ENCODE results near the gene ARHGAP1. TPM values are rescaled to one million over a fixed set of nuclear protein-coding genes. Genes with fewer than 3 reads are reported as not detected.

Gene ARHGAP1
- total and polyA plus RNA-seq, 2 of the 13 experiments (the other 11 are each of a cell fraction or from before 2014, with no cell fraction given): 18.6 to 30.3 TPM

DNA sequence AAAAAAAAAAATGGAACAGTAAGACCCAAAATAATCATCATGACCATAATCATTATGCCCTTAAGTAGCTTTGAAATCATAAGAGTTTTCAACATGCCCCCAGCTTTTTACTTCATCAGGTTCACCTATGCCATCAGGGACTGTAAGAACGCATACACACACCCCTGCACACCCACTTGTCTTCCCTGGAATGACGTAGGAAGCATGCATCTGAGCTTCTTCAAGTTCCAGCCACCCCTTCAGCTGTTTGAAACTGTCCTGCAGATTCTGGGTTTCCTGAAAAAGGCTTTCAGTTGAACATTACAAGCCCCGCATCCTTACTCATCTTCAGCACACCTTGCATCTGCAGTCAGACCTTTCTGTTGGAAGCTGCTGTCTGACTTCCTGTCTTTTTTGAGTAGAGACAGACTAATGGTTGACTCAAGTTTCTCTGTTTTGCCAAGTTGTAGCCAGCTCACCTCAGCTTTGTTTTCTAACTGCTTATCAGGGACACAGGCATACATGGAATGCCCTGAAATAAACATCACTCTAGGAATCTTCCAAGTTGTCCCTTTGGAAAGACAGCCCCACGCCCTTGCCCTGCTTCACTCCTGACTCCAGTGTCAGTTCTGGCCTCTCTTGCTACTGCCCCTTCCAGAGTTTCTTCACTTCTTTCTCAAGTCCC lies 37.0 kb downstream of the ARHGAP1 start (continued):
- no peak for TF ChIP-seq GATAD2A (CRISPR knock-in tag; IDR thresholded peaks at IDR 0.05)
- TF ChIP-seq, protein P1, sequence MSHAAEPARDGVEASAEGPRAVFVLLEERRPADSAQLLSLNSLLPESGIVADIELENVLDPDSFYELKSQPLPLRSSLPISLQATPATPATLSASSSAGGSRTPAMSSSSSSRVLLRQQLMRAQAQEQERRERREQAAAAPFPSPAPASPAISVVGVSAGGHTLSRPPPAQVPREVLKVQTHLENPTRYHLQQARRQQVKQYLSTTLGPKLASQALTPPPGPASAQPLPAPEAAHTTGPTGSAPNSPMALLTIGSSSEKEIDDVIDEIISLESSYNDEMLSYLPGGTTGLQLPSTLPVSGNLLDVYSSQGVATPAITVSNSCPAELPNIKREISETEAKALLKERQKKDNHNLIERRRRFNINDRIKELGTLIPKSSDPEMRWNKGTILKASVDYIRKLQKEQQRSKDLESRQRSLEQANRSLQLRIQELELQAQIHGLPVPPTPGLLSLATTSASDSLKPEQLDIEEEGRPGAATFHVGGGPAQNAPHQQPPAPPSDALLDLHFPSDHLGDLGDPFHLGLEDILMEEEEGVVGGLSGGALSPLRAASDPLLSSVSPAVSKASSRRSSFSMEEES (CRISPR knock-in tag; IDR thresholded peaks at IDR 0.05): no peak
- TF ChIP-seq RARG (CRISPR knock-in tag; IDR thresholded peaks at IDR 0.05; ENCODE audit: low read depth): no peak
- no peak for TF ChIP-seq MAFG (CRISPR knock-in tag; IDR thresholded peaks at IDR 0.05)

DNA sequence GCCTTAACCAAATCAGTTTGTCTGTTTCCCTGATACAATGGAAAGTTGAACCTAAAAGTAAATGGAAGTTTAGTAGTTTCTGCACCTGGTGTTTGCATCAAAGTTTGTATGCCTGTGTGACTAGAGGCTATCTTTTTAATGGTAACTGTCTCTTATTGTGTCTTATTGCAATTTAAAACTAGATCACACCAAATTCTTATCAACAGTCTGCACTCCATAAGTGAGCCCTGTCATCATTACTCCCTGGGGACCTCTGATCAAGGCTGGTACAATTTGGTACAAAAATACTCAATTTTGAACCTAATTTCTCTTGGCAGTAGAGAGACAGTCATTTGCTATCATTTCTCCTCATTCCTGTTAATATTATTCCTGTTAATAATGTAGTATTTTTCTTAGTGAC lies 38.1 kb downstream of the ARHGAP1 start:
- Histone ChIP-seq H3K36me3 (replicated peaks in 1 of 2; ENCODE audit: control insufficient read depth in 1 of 2, insufficient read depth in 2 of 2, low read length in 2 of 2) (peaks cover 36 to 87% of the 10 kb centered on the region in 2 experiments), H3K4me2 (ENCODE audit: low read depth, low read length) (no peak overlapping the region), H3K9ac (ENCODE audit: insufficient read depth, low read depth, low read length) (no peak overlapping the region), H3K4me3 (replicated peaks in 1 of 3; ENCODE audit: insufficient read depth in 1 of 3, low read depth in 2 of 3, low read length in 3 of 3) (no peak overlapping the region), H3K4me1 (ENCODE audit: insufficient read depth, low read length) (no peaks in the 10 kb centered on the region), H3K27ac (ENCODE audit: extremely low read length, insufficient read depth, low read length) (no peak overlapping the region), H3K9me3 (ENCODE audit: low read length) (no peaks in the 10 kb centered on the region), H3K27me3 (ENCODE audit: control insufficient read depth in 1 of 2, insufficient read depth in 2 of 2, low read length in 2 of 2) (no peaks in the 10 kb centered on the region), H4K20me1 (ENCODE audit: insufficient read depth, low read length) (no peaks in the 10 kb centered on the region), H2AFZ (ENCODE audit: low read length) (no peak overlapping the region), H3K79me2 (ENCODE audit: insufficient read depth, low read length) (no peaks in the 10 kb centered on the region)
- ATAC-seq: no peak
- DNase-seq (ENCODE audit: low spot score): no peak
- in situ Hi-C loops (cut with HindIII; ENCODE audit: extremely low pct_ligation_motif_present, low pct_unique_long_range_greater_than_20kb): no loop called here
- no peak for FAIRE-seq
- CTCF ChIA-PET (ENCODE audit: low intra/inter-chr PET ratio, low total read pairs): no interaction called here
- intact Hi-C loops (cut with micrococcal nuclease; ENCODE audit: unreplicated experiment): no loop called here
- POLR2A ChIA-PET: no interaction called here
- no TSS peak for BruUV-seq (replicated peaks)
- TF ChIP-seq ZNF552 (CRISPR knock-in tag; IDR thresholded peaks at IDR 0.05; ENCODE audit: borderline replicate concordance): no peak
- TF ChIP-seq, protein P2, sequence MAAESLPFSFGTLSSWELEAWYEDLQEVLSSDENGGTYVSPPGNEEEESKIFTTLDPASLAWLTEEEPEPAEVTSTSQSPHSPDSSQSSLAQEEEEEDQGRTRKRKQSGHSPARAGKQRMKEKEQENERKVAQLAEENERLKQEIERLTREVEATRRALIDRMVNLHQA (CRISPR knock-in tag; IDR thresholded peaks at IDR 0.05): no peak
- no peak for TF ChIP-seq KDM6A (CRISPR knock-in tag; IDR thresholded peaks at IDR 0.05; ENCODE audit: low read depth)
- no peak for TF ChIP-seq ZFP36L2 (CRISPR knock-in tag; IDR thresholded peaks at IDR 0.05)
- no peak for TF ChIP-seq IKZF4 (CRISPR knock-in tag; IDR thresholded peaks at IDR 0.05; ENCODE audit: borderline replicate concordance, low read depth, not compliant biosample characterization)
- TF ChIP-seq PAX8 (CRISPR knock-in tag; IDR thresholded peaks at IDR 0.05; ENCODE audit: borderline replicate concordance): no peak
- TF ChIP-seq FOSL1 (CRISPR knock-in tag; IDR thresholded peaks at IDR 0.05; ENCODE audit: borderline replicate concordance): no peak
- TF ChIP-seq, protein P3, sequence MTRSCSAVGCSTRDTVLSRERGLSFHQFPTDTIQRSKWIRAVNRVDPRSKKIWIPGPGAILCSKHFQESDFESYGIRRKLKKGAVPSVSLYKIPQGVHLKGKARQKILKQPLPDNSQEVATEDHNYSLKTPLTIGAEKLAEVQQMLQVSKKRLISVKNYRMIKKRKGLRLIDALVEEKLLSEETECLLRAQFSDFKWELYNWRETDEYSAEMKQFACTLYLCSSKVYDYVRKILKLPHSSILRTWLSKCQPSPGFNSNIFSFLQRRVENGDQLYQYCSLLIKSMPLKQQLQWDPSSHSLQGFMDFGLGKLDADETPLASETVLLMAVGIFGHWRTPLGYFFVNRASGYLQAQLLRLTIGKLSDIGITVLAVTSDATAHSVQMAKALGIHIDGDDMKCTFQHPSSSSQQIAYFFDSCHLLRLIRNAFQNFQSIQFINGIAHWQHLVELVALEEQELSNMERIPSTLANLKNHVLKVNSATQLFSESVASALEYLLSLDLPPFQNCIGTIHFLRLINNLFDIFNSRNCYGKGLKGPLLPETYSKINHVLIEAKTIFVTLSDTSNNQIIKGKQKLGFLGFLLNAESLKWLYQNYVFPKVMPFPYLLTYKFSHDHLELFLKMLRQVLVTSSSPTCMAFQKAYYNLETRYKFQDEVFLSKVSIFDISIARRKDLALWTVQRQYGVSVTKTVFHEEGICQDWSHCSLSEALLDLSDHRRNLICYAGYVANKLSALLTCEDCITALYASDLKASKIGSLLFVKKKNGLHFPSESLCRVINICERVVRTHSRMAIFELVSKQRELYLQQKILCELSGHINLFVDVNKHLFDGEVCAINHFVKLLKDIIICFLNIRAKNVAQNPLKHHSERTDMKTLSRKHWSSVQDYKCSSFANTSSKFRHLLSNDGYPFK (CRISPR knock-in tag; IDR thresholded peaks at IDR 0.05; ENCODE audit: borderline replicate concordance): no peak
- no peak for TF ChIP-seq KAT7 (CRISPR knock-in tag; IDR thresholded peaks at IDR 0.05; ENCODE audit: borderline replicate concordance)
- TF ChIP-seq, protein P4, sequence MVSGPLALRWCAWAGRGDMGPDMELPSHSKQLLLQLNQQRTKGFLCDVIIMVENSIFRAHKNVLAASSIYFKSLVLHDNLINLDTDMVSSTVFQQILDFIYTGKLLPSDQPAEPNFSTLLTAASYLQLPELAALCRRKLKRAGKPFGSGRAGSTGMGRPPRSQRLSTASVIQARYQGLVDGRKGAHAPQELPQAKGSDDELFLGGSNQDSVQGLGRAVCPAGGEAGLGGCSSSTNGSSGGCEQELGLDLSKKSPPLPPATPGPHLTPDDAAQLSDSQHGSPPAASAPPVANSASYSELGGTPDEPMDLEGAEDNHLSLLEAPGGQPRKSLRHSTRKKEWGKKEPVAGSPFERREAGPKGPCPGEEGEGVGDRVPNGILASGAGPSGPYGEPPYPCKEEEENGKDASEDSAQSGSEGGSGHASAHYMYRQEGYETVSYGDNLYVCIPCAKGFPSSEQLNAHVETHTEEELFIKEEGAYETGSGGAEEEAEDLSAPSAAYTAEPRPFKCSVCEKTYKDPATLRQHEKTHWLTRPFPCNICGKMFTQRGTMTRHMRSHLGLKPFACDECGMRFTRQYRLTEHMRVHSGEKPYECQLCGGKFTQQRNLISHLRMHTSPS (CRISPR knock-in tag; IDR thresholded peaks at IDR 0.05; ENCODE audit: low read depth): no peak

All from HepG2 (cell line).